Measurements from ENCODE around the gene DHX8. TPM values are rescaled to one million over a fixed set of nuclear protein-coding genes. Genes with fewer than 3 reads are reported as not detected.
"Not testable (repeated sequence)": the region's sequence is repeated elsewhere in the genome, so short reads cannot be mapped to it uniquely, and the experiment has no call there.

Gene DHX8
- total RNA-seq, 1 donor from 2014 or later, result 40.8 TPM

DNA sequence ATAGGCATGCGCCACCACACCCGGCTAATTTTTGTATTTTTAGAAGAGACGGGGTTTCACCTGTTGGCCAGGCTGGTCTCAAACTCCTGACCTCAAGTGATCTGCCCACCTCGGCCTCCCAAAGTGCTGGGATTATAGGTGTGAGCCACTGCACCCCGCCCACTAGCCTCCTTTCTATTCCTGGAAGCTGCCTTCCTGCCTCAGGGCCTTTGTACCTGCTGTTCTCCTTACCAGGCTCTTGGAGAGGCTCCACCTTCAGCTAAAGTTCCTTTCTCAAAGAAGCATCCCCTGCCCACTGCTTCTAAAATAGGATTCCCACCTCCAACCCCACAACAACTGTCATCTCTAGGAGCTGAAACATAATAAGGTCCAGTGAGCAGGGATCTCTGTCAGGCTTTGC lies 23.9 kb upstream of the DHX8 start:
- not testable (repeated sequence) for FAIRE-seq; DNase-seq (ENCODE audit: low spot score in 2 of 2)

DNA sequence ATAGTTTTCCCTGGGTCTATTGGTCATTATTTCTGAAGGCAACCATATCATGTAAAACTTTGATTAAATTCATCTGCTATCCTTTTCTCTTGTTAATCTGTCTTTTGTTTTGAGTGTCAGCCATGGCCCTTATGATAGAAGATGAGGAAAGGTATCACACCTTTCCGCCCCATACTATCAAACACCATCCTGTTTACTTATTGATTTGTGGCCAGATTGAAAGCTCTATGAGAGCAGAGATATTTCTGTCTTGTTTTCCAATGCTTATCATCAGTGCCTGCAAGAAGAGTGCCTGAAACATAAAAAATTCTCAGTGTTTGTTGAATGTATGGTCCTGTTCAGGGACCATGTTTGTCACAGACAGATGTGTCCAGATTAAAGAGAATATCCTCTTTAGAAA lies 22.6 kb upstream of the DHX8 start:
- no peak for DNase-seq (ENCODE audit: low spot score in 2 of 2)
- no peak for FAIRE-seq

DNA sequence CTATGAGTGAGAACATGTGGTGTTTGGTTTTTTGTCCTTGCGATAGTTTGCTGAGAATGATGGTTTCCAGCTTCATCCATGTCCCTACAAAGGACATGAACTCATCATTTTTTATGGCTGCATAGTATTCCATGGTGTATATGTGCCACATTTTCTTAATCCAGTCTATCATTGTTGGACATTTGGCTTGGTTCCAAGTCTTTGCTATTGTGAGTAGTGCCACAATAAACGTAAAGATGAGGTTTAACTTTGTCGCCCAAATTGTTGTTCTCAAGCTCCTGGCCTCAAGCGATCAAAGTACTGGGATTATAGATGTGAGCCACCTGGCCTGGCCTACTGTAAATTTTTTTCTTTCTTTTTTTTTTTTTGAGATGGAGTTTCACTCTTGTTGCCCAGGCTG lies 21.2 kb upstream of the DHX8 start:
- not testable (repeated sequence) for FAIRE-seq; DNase-seq (ENCODE audit: low spot score in 2 of 2)

DNA sequence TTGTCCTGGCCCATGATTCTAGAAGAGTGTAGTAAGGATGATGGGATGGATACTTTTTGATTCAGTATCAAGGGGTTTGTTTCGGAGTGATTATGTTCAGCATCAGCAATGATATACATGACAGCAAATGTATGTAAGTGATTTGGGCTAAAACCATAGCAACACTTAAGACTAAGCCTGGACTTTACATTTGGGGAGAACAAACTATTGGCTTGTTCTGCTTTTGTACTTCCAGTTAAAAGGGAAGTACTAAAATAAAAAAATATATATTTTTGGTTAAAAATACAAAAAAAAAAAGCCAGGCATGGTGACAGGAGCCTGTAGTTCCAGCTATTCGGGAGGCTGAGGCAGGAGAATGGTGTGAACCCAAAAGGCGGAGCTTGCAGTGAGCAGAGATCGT lies 20.5 kb upstream of the DHX8 start:
- DNase-seq (ENCODE audit: low spot score in 2 of 2) (no peak), FAIRE-seq (no peak)

DNA sequence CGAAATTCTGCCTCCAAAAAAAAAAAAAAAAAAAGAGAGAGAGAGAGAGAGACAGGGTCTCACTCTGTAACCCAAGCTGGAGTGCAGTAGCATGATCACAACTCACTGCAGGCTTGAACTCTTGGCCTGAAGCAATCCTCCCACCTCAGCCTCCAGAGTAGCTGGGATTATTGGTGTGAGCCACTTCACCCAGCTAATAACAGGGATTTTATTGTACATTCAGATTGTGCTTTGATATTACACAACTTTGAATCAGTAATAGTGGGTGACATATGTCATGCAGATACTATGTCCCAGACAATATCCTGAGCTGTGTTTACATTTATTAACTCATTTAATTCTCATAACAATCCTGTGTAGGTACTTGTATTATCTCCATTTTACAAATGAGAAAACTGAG lies 19.7 kb upstream of the DHX8 start:
- DNase-seq (ENCODE audit: low spot score in 2 of 2), result no peak
- FAIRE-seq, result no peak

DNA sequence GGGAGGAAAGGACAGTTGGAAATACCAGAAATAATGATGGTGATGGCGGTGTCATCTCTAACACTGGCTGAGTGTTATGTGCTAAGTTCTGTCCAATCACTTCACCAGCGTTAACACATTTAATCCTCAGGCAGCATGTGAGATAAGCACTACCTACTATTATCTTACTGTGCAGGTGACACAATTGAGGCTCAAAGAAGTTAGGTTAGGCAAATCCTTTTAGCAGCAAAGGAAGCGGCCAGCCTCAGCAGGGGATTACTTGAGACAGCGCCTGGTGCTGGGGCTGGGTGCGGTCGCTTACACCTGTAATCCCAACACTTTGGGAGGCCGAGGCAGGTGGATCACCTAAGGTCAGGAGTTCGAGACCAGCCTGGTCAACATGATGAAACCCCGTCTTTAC lies 18.7 kb upstream of the DHX8 start:
- DNase-seq (ENCODE audit: low spot score in 2 of 2), result no peak
- FAIRE-seq, result no peak

DNA sequence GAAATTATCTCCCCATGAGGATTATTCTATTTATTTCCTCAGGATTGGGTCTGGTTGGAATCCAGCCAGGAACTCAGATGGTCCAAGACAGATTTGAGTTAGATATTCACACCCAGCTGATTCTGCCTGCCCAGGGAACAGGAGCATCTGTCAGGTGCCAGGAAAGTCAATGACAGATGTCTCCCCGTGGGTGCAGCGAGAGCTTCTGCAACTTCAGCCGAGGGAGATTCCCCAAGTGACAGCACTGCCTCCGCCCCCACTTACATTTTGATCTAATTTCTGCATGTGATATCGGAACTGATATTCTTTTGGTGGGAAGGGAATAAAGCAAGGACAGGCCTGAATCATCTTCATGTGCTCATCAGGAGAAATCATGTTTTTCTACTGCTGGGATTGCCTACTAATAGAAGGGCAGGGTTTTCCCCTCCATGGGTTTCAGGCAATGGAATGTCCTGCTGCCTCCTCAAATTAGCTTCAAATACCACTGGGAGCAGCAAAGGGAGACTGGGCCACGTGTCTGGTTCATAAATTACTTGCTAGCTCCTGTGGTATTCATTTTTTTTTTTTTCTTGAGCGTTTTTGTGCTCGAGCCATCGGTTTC lies 15.7 kb upstream of the DHX8 start:
- peak in 1 of 2 donors; percentile 37 for DNase-seq (ENCODE audit: low spot score in 2 of 2)
- no peak for FAIRE-seq

DNA sequence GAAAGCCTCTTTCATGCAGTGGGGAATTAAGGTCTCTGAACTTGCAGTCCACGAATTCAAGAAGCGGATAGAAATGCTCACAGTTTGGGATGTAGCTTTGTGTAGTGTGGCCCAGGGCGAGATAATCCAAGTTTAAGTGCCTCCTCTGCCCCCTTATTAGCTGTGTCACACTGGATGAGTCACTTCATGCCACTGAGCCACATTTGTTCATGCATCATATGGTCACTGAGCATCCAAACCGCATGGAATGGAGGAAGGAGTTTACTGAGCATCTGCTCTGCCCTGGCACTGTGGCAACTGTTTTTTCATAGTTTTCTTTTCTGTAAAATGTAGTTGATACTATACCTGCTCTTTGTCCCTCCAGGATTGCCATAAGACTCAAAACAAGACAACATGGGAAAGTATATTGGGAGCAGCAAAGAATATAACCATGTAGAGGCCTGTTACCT lies 15.1 kb upstream of the DHX8 start:
- no peak for DNase-seq (ENCODE audit: low spot score in 2 of 2)
- FAIRE-seq, result no peak

DNA sequence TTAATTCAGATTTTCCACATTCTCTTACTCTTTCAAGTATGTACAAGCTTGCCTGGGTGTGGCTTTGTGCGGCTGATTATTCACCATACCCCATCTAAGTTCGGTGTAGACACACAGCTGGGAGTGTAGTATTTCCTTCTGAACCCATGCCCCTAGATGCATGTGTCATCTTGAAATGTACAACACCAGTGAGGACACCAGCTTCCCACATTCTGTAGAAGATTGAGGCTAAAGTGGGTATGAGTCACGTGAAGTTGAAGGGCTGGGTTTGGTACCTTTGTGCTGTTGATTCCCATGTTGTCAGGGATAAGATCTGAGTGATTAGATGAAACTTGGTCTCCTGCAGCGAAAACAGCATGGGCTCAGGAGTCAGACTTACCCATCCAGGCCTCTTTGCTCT lies 14.6 kb upstream of the DHX8 start:
- DNase-seq (ENCODE audit: low spot score in 2 of 2) (no peak), FAIRE-seq (no peak)

DNA sequence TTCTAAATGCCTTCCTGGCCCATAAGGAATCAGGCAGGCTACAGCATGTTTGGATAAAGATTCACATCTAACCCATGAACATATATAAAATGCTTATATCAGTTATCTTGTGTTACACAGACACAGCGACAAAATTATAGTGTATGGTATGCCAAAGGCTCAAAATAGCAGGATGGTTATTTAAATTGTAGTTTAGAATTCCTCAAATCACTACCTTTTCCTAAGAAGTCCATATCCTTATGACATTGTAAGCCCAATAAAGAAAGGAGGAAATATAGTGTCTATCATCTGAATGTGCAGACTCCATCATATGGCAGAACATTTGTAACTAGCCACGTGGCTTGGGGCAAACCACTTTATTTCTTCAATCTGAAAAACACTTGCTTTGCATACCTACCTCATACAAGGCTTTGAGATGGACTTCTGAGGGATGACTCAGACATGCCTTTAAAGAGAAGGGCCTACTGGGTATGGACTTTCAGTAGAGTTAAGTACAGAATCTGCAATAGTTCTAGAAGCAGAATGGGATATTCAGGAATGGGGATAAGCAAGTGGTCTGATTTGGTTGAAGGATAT lies 12.1 kb upstream of the DHX8 start:
- DNase-seq (ENCODE audit: low spot score in 2 of 2) (no peak), FAIRE-seq (no peak)

DNA sequence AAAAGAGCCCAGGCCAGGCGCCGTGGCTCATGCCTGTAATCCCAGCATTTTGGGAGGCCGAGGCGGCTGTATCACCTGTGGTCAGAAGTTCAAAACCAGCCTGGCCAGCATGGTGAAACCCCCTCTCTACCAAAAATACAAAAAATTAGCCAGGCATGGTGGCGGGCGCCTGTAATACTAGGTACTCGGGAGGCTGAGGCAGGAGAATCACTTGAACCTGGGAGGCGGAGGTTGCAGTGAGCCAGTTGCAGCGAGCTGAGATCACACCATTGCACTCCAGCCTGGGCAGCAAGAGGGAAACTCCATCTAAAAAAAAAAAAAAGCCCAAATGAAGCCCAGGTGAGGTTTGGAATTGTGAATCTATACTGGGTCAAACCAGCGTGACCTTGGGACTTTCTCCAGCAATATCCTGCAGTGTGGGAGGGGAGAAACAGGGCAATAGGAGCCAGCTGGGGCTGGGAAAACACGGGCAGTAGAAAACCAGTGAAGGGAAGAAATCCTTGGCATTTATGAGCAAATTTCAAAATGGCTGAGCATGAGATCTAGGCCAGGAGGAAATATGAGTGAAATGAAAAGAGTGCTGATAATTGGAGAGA lies 8.2 kb upstream of the DHX8 start:
- FAIRE-seq, result no peak
- DNase-seq (ENCODE audit: low spot score in 2 of 2), result no peak

DNA sequence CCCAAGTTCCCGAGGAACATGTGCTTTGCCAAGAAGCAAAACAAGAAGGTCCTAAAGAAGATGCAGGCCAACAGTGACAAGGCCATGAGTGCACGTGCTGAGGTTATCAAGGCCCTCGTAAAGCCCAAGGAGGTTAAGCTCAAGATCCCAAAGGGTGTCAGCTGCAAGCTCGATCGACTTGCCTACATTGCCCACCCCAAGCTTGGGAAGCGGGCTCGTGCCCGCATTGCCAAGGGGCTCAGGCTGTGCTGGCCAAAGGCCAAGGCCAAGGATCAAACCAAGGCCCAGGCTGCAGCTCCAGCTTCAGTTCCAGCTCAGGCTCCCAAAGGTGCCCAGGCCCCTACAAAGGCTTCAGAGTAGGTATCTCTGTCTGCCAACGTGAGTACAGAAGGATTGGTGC lies 7.5 kb upstream of the DHX8 start:
- FAIRE-seq; DNase-seq (ENCODE audit: low spot score in 2 of 2): not testable (repeated sequence)

DNA sequence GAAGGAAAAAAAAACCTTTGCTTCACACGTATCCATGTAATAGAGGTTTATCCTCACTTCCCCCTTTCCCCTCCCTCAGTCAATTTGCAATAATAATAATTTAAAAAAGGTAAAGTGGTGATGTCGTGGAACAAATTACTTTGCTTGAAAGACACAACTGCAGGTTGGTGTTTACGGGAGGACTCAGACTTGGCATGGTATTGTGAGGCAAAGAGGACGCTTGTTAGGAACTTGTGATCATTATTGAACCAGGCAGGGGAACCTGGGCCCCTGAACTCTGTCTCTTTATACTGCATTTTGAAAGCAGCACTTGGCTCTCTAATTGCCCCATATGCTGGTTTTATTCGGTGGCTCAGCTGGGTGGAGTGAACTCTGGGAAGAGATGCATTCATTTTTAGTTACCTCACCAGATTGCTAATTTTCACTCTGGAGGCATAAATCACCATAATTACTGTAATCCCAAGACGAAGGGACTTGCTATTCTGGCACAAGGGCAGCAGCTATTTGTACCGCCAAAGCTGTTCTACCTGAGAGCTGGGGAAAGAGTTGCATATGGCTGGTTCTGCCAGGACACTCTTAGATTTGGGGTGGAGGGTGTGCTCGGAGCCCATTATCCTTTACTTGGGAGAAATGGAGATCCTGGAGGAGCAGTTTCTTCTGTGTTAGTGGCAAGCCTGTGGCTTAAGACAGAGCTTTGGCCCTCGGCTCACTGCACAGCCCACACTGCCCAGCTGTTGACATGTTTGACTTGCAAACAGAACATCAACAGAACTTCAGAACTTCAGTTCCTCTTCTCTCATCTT lies 5.7 kb upstream of the DHX8 start:
- DNase-seq (ENCODE audit: low spot score in 2 of 2) (no peak), FAIRE-seq (no peak)

DNA sequence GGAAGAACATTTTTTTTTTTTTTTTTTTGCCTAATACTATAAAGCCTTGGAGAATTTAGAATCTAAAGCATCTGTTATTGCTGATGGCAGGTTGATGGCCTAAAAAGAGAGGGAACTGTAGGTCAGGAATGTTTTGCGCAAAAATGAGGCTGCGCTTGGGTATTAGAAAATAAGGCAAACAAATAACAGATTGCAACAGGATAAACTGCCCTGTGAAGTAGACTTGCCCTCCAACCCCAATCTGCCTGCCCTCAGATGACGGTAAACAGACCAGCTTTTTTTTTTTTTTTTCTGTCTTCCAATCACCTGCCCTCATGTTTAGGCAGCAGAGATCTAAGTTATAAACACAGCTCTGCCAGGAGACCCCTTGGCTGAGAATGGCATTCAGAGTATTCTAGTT lies 3.8 kb upstream of the DHX8 start:
- DNase-seq (ENCODE audit: low spot score in 2 of 2) (no peak), FAIRE-seq (no peak)

DNA sequence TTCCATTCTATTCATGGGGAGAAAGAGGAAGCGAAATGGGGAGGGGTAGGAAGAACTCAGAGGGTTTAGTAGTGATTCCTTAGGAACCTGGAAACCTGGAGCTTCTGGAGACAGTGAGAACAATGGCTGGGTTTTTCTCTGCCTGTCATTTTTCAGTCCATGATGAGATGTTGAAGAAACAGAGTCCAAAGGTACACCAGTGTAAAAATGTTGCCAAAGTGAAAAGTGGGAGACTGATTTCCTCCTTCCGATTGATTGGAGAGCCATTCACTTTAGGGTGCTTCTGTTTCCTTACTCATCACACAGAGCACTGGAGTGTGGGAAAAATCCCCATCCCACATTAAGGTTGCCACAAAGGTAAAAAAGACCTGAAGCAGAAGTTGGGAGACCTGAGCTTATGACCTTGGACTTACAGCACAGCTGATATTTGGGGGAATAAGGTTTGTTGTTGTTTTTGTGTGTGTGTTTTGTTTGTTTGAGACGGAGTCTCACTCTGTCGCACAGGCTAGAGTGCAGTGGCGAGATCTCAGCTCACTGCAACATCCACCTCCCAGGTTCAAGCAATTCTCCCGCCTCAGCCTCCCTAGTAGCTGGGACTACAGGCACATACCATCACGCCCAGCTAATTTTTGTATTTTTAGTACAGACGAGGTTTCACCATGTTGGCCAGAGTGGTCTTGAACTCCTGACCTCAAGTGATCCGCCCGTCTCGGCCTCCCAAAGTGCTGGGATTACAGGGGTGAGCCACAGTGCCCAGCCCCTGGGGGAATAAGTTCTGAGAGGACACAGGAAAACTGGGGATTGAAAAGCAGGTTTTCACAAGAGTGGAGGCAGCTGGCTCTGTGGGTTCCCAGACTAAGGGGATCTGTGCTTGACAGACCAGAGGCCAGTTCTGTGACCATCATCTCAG lies 1.4 kb upstream of the DHX8 start:
- FAIRE-seq, result no peak
- DNase-seq (ENCODE audit: low spot score in 2 of 2), result no peak

DNA sequence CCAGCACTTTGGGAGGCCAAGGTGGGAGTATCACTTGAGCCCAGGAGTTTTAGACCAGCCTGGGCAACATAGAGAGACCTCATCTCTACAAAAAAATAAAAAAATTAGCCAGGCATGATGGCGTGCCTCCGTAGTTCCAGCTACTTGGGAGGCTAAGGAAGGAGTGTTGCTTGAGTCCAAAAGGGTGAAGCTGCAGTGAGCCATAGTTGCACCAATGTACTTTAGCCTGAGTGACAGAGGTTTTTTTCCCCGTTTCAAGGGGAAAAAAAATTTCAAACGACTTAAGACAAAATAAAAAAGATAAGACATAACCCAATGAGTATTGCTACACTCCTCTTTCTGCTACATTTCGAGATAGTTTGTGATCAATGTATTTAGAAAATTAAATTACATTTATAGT lies 6.8 kb downstream of the DHX8 start:
- no peak for DNase-seq (ENCODE audit: low spot score in 2 of 2)

DNA sequence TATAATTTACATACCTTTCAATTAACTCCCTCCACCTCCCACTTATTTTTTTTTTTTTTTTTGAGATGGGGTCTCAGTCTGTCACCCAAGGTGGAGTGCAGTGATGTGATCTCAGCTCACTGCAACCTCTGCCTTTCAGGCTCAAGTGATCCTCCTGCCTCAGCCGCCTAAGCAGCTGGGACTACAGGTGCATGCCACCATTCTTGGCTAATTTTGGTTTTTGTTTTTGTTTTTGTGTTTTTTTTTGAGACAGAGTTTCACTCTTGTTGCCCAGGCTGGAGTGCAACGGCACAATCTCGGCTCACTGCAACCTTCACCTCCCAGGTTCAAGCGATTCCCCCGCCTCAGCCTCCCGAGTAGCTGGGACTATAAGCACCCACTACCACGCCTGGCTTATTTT lies 25.7 kb downstream of the DHX8 start:
- DNase-seq (ENCODE audit: low spot score in 2 of 2); FAIRE-seq: not testable (repeated sequence)

More for the DNA sequence above, 6.8 kb downstream of the DHX8 start:
- FAIRE-seq, result no peak

DNA sequence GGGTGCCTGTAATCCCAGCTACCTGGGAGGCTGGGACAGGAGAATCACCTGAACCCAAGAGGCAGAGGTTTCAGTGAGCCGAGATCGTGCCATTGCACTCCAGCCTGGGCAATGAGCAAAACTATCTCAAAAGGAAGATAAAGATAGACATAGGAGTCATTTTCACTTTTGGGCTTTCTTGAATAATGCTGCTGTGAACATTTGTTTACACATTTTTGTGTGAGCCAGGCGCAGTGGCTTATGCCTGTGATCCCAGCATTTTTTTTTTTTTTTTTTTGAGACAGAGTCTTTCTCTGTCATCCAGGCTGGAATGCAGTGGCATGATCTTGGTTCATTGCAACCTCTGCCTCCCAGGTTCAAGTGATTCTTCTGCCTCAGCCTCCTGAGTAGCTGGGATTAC lies 27.4 kb downstream of the DHX8 start:
- not testable (repeated sequence) for DNase-seq (ENCODE audit: low spot score in 2 of 2); FAIRE-seq

DNA sequence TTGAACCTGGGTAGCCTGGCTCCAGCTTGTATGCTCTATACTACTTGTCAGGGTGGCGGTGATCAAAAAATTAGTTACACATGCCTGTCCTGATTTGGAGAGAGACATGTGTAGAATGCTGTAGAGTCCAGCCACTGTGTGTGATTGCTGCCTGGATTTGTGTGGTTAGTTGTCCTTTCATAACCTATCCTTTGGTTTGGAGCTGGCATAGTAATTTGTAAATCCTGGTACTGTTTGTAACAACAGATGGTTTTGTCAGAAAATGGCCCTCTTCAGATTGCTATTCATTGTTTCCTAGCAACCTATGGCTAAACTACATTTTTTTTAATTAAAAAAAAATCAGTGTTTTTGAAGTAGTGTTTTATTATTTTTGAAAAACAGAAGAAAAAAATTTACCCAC lies 31.9 kb downstream of the DHX8 start:
- DNase-seq (ENCODE audit: low spot score in 2 of 2), result no peak

DNA sequence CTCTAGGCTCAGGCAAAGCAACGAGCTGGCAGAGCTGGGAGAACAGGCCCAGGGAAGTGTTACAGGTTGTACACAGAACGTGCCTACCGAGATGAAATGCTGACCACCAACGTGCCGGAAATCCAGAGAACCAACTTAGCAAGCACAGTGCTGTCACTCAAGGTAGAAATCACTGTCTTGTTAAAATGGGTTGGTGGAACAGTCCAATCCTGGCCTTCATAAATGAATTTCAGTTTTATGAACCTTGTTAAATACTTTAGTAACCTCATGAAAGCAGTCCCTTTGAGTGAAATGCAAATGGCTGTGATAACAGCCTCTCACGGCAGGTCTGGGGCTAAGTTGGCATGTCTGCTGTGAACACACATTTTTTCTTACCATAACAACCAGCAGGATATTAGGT lies 33.4 kb downstream of the DHX8 start:
- no peak for DNase-seq (ENCODE audit: low spot score in 2 of 2)
- FAIRE-seq, result no peak

More for the DNA sequence above, 31.9 kb downstream of the DHX8 start:
- FAIRE-seq, result no peak
